T-helper 2 cell treated with Interferon-gamma antibody and Interleukin-4, amounts not matched to agents 100 ng/mL and 5 ng/mL, for 36 hours (primary cell): Measurements from ENCODE around the gene PROX1. TPM values are rescaled to one million over a fixed set of nuclear protein-coding genes. Genes with fewer than 3 reads are reported as not detected.

Source experiments
- intact Hi-C: fragments of 100-400 bp; cut with micrococcal nuclease; formaldehyde crosslinking; loops from one replicate; pipeline ENCODE4 v1.15.1; 2023
- total RNA-seq: library from RNA; stranded (reverse); gene quantifications from 2 replicates; pipeline ENCODE4 v1.2.3, GENCODE V29; 2022

PROX1 gene
- total RNA-seq, 1 donor from 2014 or later: not detected

DNA sequence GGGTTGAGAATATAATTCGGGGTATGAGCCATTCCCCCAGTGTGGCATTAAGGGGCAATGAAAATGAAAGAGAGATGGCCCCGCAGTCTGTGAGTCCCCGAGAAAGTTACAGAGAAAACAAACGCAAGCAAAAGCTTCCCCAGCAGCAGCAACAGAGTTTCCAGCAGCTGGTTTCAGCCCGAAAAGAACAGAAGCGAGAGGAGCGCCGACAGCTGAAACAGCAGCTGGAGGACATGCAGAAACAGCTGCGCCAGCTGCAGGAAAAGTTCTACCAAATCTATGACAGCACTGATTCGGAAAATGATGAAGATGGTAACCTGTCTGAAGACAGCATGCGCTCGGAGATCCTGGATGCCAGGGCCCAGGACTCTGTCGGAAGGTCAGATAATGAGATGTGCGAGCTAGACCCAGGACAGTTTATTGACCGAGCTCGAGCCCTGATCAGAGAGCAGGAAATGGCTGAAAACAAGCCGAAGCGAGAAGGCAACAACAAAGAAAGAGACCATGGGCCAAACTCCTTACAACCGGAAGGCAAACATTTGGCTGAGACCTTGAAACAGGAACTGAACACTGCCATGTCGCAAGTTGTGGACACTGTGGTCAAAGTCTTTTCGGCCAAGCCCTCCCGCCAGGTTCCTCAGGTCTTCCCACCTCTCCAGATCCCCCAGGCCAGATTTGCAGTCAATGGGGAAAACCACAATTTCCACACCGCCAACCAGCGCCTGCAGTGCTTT, 9.4 kb downstream of the PROX1 start:
- intact Hi-C loops: no loop called here

DNA sequence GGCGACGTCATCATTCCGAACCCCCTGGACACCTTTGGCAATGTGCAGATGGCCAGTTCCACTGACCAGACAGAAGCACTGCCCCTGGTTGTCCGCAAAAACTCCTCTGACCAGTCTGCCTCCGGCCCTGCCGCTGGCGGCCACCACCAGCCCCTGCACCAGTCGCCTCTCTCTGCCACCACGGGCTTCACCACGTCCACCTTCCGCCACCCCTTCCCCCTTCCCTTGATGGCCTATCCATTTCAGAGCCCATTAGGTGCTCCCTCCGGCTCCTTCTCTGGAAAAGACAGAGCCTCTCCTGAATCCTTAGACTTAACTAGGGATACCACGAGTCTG, 10.0 kb downstream of the PROX1 start:
- intact Hi-C loops: no loop called here

DNA sequence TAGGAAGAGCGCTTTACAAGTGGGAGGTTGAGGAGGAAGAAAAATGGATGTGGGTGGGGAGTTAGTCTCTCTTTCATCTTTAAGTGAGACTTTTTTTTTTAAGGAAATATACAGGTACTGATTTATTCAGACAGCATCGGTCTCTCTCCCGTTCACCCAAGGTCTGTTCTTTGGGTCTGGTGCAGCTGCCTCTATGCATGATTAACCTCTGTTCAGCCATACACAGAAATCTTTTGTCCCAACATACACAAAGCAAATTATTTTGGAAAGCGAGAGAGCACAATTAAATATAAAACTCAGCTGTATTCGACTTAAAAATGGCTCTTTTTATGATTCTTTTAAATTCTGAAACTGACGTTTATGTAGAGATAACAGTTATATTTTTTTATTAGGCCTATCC, 11.0 kb downstream of the PROX1 start:
- intact Hi-C loops: no loop called here

DNA sequence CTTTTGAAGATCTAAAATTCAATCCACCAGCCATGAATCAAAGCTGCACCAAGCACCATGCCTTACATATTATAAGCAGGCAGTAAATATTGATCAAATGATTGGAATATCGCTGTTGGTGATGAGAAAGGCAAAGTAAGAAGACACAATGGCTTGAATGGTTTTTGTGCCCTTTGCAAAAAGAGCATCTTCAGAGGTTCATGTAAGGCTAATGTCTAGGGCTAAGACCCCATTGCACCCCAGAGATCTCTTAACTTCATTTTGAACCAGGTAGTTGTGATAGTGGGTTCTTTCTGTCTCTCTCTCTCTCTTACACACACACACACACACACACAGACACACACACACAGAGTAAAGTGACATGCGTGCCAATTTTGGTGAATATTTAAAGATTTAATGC, 12.0 kb downstream of the PROX1 start:
- intact Hi-C loops: no loop called here

DNA sequence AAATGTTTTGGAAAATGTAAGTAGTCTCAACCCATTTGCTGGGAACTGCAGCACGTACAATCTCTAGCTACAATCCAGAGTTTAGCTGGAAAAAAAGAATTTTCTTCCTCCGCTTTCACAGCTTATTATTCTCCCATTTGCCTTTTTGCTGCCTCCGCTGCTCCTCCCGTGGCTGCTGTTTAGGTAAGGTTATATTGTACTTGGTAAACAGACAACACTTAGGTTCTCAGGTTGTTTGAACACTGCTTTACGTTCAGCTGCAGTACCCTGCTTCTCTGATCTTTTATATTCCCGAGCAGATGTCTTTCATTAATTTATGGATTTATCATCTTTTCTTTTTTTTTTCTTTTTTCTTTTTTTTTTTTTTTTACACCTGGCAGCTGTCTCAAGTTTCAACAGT, 14.3 kb downstream of the PROX1 start:
- intact Hi-C loops: no loop called here

DNA sequence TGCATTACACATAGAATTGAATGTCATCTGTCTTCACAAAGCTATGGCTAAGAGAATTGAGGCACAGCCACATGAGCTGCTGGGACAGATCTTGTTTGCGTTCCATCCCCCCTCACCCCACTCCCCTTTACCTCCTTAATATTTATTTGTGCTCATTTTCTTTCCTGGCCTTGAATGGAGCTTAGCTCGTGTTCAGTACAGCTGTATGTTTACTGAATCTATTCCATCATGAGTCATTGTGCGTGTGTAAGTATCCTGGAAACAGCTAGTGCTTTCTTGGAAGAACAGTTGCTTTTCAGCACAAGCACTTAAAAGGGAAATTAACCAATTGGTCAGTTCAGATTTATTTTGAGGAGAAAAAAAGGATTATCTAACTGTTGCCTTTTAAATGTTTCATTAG, 14.7 kb downstream of the PROX1 start:
- intact Hi-C loops: no loop called here

DNA sequence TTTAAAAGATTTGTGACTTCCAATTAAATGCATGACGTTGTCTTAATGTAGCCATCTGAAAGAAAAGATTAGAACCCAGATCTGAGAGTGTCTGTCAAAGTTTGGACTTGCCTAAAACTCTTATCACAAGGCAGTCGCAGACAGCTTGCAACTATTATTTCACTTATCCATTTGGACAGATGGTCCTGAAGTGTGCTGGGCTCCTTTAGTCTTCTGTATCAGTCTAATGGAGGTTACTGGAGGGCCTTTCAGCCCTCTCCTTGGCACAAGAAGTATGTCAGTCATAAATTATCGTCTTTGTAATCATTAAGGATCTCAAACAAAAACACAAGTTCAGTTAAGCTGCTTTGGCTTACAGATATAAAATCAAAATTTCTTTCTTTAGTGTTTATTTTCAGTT, 15.5 kb downstream of the PROX1 start:
- intact Hi-C loops: no loop called here

DNA sequence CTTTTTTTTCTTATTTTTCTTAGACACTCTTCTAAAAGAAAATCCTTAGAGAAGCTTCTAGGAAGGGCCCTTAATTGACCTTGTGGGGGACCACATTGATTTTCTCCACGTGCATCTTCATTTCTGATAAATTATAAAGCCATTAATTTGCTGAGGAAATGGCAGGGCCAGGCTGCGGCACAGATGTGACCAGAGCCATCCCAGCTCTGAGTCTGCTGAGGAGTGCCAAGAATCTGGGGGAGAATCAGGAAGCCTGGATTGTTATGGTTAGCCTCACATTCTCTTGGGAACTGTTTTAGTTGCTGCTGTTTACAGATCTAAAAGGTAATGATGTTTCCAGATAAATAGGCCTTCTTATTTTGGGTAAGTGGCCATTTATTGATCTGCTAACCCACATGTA, 16.2 kb downstream of the PROX1 start:
- intact Hi-C loops: no loop called here

DNA sequence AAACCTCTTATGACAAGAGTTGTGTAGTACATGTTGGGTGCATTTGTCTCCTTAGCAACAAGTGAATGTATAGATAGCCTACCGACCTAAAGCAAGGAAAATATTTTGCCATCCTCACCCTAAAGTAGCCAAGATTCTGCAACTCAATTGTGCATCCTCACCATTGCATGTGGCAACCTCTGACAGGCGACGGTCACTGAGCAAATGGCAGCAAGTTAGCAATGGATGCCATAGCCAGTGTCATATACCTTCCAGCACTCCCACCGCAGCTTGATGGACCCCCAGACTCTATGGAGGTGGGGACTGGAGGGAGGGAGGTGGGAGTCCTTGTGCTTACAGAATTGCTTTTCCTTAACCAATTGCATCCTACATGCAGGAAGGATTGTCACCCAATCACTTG, 17.0 kb downstream of the PROX1 start:
- intact Hi-C loops: no loop called here

DNA sequence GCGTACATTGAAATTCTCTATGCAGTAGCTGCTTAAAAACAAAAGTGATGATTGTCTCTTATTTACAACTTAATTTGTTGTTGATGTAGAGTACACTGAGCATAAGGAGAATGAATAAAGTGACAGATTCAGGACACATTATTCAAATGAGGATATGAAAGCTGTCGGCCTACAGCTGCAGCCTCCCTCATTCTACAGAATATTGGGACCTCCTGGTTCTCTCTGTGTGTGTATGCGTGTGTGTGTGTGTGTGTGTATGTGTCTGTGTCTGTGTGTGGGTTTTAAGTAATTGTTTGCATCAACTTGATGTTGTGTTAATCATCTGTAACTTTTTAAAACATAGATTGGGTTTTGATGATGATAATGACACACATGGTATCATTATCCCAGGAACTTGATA, 17.9 kb downstream of the PROX1 start:
- intact Hi-C loops: no loop called here

DNA sequence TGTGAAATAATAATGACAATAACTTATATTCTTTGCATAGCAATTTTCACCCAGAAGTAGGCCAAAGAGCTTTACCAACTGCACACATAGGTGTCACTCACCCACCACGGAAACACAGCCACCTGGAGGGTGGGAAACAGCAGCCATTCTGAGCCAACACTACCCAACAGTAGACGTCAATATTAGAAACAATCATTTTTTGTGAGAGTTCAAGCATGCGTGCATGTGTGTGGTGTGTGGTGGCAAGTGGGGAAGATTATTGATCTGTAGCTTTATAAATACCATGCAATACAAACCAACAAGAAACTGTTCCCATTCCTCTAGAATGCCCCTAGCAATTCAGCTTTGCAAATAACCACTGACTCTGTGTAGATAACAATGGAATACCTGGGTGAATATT, 19.1 kb downstream of the PROX1 start:
- intact Hi-C loops: no loop called here

DNA sequence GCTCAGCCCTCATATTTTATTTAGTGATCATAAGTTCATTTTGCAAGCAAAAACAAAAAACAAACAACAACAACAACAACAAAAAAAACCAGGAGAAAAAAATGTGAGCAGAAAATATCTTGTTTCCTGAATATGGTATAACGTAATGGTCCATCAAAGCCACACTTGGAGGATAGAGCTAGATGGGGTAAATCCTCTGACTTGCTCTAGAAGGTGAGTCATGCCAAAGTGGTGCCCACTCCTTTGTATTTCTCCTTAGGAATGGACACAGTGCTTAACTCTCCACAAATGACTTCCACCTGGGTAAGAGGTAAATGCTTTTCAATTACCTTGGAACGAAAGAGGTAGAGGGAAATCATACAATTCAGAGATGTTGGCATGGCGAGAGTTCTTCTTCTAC, 20.6 kb downstream of the PROX1 start:
- intact Hi-C loops: no loop called here

DNA sequence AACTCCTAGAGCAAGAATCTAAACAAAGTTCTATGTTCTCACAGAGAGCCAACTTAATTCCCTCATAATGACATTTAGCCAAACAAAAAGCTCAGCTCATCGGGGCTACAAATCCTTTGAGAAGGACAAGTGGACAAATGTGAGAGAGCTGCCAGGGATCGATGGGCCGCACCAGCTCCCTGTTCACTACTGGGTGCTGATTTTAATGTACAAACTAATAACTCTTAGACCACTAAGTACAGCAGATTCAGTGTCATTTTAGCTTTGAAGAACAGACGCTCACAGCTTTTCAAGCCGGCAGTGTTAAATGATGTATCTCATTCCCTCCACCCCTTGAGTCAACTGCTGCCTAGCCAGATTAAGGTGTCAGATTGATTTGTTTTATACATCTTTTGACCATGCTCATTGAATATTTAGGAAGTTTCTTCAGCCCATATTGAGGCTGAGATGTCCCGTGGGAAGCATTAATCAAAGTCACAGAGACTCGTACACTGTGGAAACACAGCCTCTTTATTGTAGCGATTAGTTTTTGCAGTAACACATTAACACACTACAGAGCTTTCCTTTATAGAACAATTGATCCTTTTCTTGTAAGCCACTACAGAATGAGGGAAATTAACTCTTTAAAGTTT, 21.1 kb downstream of the PROX1 start:
- intact Hi-C loops: no loop called here

DNA sequence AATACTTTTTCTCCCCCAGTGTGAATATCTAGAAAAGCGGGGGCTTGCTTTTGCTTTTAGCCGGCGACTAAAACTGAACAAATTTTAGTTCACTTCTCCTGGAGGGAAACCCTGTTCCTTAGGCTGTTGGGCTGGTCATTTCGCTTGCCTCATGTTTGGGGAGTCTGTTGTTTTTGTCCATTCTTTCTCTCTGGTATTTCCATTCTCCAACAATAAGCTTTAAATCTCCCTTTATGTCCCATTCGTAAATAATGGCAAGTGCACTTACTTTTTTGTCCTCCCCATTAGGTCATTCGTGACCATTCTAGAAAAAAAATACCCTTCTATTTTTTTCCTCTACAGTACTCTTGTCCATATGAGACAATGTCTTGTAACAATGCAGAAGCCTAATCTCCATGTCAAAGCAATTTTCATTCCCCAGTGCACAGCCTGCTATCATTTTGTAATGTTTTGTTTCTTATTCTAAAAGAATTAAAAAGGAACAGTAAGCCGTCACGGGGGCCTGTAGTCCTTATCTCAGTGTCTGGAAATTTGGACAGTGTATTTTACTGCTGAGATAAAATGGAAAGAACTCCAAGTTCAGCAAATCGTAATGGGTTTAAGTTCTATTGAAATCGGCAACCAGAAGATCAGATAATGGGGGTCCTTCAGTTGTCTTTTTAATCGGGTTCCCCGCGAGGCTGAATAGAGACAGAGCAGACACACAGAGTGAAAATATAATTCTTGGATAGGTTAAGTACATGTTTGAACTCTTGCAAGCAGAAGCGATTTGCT, 21.8 kb downstream of the PROX1 start:
- intact Hi-C loops: no loop called here

DNA sequence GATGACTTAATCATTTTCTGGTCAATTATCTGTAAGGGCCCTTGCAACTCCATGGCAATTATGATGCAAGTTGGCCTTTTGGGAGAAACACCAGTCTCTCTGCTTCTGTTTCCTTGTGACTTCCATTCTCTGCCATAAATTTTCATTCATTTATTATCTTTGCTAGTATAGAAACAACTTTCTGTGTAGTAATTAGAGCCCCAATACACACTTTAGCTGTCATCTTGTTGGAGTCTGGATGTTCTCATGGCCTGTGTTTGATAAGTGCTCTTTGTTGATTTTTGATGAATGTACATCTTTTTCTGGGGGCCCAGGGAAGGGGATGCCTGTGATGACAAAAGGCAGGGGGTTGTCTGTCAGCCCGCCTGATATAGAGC, 22.4 kb downstream of the PROX1 start:
- intact Hi-C loops: no loop called here

DNA sequence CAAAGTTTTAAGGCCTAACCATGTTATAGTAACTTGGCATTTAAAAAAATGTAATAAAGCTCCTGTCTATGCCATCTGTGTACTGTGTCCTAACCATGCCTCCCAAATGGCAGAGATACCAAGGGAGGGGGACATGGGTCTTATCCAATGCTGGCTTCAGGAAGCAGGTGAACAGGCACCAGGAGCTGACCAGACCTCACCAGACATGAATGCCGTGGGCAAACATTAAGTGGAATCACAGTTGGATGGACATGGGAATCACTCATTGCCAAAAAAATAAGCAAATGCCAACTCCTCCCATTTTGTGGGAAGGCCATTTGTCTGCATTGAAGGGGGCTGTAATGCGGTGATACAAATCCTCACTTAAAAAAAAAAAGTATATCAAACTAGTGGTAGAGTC, 22.9 kb downstream of the PROX1 start:
- intact Hi-C loops: no loop called here

DNA sequence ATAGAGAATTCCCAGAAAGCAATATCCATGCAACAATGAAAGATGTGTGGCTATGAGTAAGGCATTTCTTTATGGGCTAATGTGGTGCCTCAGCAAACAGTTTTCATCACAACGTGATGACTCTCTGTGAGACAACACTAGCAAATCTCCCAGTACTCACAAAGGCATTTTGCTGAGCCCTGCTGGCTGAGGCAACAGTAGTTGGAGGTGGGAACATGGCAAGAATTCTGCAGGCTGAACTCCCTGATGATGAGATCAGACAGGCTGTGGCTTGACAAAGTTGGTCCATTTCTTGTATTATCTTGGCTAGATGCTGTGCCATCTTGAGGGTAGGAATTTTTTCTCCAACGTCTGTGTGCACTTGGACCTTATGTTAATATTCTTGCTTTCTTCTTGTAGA, 24.6 kb downstream of the PROX1 start:
- intact Hi-C loops: no loop called here

DNA sequence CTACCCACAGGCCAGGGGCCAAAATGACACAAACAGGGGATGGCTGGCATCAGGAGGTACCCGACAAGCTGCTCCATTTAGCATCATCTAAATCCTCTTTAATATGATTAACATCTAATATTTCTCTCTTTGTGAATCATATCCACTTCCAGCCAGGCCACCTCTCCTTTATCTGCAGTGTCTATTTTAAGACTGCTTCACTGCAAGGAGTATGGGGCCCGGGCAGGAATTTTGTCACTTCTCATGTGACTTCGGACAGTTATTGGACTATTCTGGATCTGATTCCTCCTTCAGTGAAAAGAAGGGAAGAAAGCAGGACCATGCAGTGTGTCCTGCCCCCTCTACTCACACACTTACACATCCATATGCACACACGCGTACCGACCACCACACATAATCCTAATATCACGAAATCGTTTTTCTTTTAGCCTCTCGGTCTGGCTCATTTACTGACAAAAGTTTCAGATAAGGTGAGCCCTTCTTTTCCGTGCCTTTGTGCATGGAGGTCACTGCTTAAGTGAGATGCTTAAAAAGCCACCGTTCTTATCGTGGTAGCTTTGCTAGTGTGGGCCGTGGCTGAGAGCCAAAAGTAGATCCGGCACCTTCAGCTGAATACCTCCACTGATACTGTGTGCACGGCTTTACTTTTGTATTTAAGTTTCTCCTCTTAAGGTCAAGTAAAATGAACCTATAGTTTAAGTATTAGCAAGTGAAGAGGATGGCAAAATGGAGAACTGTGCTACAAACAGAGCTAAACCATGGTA, 26.0 kb downstream of the PROX1 start:
- intact Hi-C loops: no loop called here

DNA sequence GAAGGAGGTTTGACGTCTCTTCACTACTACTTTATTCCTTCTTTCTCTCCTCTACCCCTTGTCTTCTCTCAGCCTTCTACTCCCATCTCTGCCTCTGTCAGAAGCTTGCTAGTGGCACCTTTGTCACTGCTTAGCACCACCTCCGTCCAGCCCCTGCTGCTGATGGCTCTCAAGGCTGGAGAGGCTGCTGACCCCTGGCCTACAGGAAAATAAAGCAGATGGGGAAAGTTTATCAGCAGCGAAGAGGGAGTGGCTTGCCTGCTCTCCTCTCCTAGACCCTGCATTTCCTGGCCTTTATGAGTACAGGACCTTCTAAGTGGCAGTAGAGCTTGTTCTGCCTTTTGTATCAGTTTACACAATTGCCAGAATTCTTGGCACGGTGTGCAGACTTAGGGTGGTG, 27.0 kb downstream of the PROX1 start:
- intact Hi-C loops: no loop called here

DNA sequence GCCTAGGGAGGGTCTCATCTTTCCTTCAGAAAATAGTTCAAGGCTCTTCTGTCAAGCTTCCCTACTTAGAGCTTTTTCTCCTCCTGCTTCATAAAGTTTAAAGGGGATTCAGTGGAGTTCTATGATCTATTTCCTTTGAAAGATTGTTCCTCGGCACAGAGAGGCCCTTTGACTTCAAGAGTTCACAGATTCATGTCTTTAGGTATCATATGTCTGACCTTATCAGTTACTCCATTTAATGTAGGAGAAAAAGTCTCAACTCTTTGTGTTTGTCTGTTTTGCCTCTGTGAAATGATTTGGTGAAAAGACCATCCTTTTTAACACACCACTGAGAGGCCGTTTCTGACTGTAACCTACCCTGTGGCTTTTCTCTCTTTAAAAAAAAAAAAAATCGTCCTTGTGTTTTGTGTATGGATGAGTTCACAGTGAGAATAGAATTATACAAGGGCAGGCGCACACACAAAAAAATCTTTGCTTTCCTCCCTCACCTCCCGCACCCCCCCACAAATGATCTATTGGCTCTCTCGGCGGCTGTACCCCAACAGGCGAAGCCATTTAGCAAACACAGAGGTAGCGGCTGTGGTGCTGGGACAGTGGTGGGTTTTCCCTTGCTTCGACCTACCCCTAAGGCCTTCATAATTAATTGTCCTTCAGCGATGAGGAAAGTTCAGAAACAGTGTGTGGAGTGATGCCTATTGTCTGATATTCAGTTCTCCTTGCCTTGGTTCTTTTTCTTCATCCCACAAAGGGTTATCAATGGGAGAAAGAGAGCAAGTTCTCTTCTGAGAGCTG, 29.6 kb downstream of the PROX1 start:
- intact Hi-C loops: no loop called here
